Osteoblast (primary cell): ENCODE data around the gene ABCF2. TPM values are rescaled to one million over a fixed set of nuclear protein-coding genes. Genes with fewer than 3 reads are reported as not detected.
A peak's percentile ranks its signal among the peaks of the same experiment; 100 is the strongest.

Experiments
- DNase-seq: peaks from one replicate; pipeline ENCODE4 v3.0.0; 2011; ENCODE audit warnings: low spot score, mixed read lengths; ENCODE audit not compliant: insufficient read length; ENCODE audit errors: missing footprints
- H2AFZ ChIP-seq: 2 replicates; pipeline ENCODE4 v1.6.0; 2011; ENCODE audit warnings: mild to moderate bottlenecking, low read length
- H3K27ac ChIP-seq: 2 replicates; pipeline ENCODE4 v1.5.1; 2011; ENCODE audit warnings: mild to moderate bottlenecking, low read depth, low read length, moderate library complexity
- H3K27me3 ChIP-seq: 2 replicates; pipeline ENCODE4 v1.6.0; 2012; ENCODE audit warnings: mild to moderate bottlenecking, control low read depth, inconsistent platforms, low read length, moderate library complexity; ENCODE audit not compliant: insufficient read depth
- H3K36me3 ChIP-seq: 2 replicates; pipeline ENCODE4 v1.5.1; 2011; ENCODE audit warnings: mild to moderate bottlenecking, low read length, control low read depth, moderate library complexity; ENCODE audit not compliant: insufficient read depth
- H3K4me1 ChIP-seq: 2 replicates; pipeline ENCODE4 v1.5.1; 2011; ENCODE audit warnings: mild to moderate bottlenecking, low read length, control low read depth, moderate library complexity; ENCODE audit not compliant: insufficient read depth
- H3K4me2 ChIP-seq: 2 replicates; pipeline ENCODE4 v1.6.0; 2011; ENCODE audit warnings: mild to moderate bottlenecking, low read length; ENCODE audit not compliant: insufficient read depth
- H3K4me3 ChIP-seq: fragments of 200-600 bp; sonication (generic); 3 replicates; pipeline ENCODE4 v1.5.1; 2012; ENCODE audit warnings: mild to moderate bottlenecking, low read length, inconsistent platforms; ENCODE audit not compliant: insufficient read depth
- H3K79me2 ChIP-seq: 2 replicates; pipeline ENCODE4 v1.6.0; 2012; ENCODE audit warnings: mild to moderate bottlenecking, low read length, control low read depth, inconsistent platforms; ENCODE audit not compliant: insufficient read depth
- H3K9me3 ChIP-seq: 2 replicates; pipeline ENCODE4 v1.5.1; 2011; ENCODE audit warnings: low read depth, low read length, control low read depth
- H4K20me1 ChIP-seq: 2 replicates; pipeline ENCODE4 v1.6.0; 2012; ENCODE audit warnings: mild to moderate bottlenecking, low read length, control low read depth; ENCODE audit not compliant: insufficient read depth
- CTCF ChIP-seq: IDR thresholded peaks from 2 replicates; pipeline ENCODE4 v1.5.1; 2011; ENCODE audit warnings: mild to moderate bottlenecking, low read depth, low read length, moderate library complexity; ENCODE audit errors: extremely low read depth
- total RNA-seq: library from RNA; depleted of rRNA; stranded (reverse); fragments of >200 nt; gene quantifications from 2 replicates; pipeline ENCODE4 v1.2.3, GENCODE V29; 2012

ABCF2 gene
- total RNA-seq, 1 donor, result 65.9 TPM

GRCh38 chr7:151185762-151186639 is 41.0 kb downstream of the ABCF2 start:
- no peak overlapping the region for H3K27ac ChIP-seq
- H3K9me3 ChIP-seq, result no peaks in the 10 kb centered on the region
- peaks cover 36% of the 10 kb centered on the region for H3K27me3 ChIP-seq
- H3K4me3 ChIP-seq, result no peak overlapping the region
- H4K20me1 ChIP-seq, result no peaks in the 10 kb centered on the region
- no peaks in the 10 kb centered on the region for H3K79me2 ChIP-seq
- no peak for DNase-seq
- no peak for TF ChIP-seq CTCF
- H3K4me1 ChIP-seq, result no peaks in the 10 kb centered on the region
- H2AFZ ChIP-seq, result no peak overlapping the region
- no peaks in the 10 kb centered on the region for H3K36me3 ChIP-seq
- H3K4me2 ChIP-seq, result no peak overlapping the region

GRCh38 chr7:151181011-151181431 is 46.0 kb downstream of the ABCF2 start:
- Histone ChIP-seq H2AFZ (no peak overlapping the region), H3K27ac (no peak overlapping the region), H3K79me2 (no peaks in the 10 kb centered on the region), H3K9me3 (no peaks in the 10 kb centered on the region), H3K4me3 (no peak overlapping the region), H3K36me3 (no peaks in the 10 kb centered on the region), H3K27me3 (peaks cover 39% of the 10 kb centered on the region), H3K4me1 (no peaks in the 10 kb centered on the region), H3K4me2 (no peak overlapping the region), H4K20me1 (peaks cover 3% of the 10 kb centered on the region)
- TF ChIP-seq CTCF, result no peak
- DNase-seq, result peak; percentile 13

GRCh38 chr7:151179946-151180345 is 47.1 kb downstream of the ABCF2 start:
- Histone ChIP-seq H3K9me3 (no peaks in the 10 kb centered on the region), H3K79me2 (no peaks in the 10 kb centered on the region), H4K20me1 (peaks cover 3% of the 10 kb centered on the region), H3K4me2 (no peak overlapping the region), H3K36me3 (no peaks in the 10 kb centered on the region), H3K4me3 (no peak overlapping the region), H2AFZ (no peak overlapping the region), H3K27ac (no peak overlapping the region), H3K4me1 (no peaks in the 10 kb centered on the region), H3K27me3 (peaks cover 43% of the 10 kb centered on the region)
- TF ChIP-seq CTCF, result no peak
- peak; percentile 65 for DNase-seq

GRCh38 chr7:151179287-151179860 is 47.6 kb downstream of the ABCF2 start:
- H2AFZ ChIP-seq, result no peak overlapping the region
- H3K27ac ChIP-seq, result no peak overlapping the region
- H3K4me3 ChIP-seq, result no peak overlapping the region
- H3K4me1 ChIP-seq, result no peaks in the 10 kb centered on the region
- no peaks in the 10 kb centered on the region for H3K9me3 ChIP-seq
- no peaks in the 10 kb centered on the region for H3K36me3 ChIP-seq
- peaks cover 46% of the 10 kb centered on the region for H3K27me3 ChIP-seq
- no peak overlapping the region for H3K4me2 ChIP-seq
- DNase-seq, result peak; percentile 58
- H3K79me2 ChIP-seq, result no peaks in the 10 kb centered on the region
- peaks cover 3% of the 10 kb centered on the region for H4K20me1 ChIP-seq
- no peak for TF ChIP-seq CTCF
